CD4-positive, alpha-beta T cell treated with Interleukin-15 for 4 hours (primary cell): ENCODE measurements around the gene NBPF9.
A peak's percentile ranks its signal among the peaks of the same experiment; 100 is the strongest.
"Not testable (repeated sequence)": the region's sequence is repeated elsewhere in the genome, so short reads cannot be mapped to it uniquely, and the experiment has no call there.

Experiments
- DNase-seq: peaks from one replicate; pipeline ENCODE4 v3.0.0-alpha.2; 2020; ENCODE audit warnings: low spot score

The NBPF9 gene, protein sequence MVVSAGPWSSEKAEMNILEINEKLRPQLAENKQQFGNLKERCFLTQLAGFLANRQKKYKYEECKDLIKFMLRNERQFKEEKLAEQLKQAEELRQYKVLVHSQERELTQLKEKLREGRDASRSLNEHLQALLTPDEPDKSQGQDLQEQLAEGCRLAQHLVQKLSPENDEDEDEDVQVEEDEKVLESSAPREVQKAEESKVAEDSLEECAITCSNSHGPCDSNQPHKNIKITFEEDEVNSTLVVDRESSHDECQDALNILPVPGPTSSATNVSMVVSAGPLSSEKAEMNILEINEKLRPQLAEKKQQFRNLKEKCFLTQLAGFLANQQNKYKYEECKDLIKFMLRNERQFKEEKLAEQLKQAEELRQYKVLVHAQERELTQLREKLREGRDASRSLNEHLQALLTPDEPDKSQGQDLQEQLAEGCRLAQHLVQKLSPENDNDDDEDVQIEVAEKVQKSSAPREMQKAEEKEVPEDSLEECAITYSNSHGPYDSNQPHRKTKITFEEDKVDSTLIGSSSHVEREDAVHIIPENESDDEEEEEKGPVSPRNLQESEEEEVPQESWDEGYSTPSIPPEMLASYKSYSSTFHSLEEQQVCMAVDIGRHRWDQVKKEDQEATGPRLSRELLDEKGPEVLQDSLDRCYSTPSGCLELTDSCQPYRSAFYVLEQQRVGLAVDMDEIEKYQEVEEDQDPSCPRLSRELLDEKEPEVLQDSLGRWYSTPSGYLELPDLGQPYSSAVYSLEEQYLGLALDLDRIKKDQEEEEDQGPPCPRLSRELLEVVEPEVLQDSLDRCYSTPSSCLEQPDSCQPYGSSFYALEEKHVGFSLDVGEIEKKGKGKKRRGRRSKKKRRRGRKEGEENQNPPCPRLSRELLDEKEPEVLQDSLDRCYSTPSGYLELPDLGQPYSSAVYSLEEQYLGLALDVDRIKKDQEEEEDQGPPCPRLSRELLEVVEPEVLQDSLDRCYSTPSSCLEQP (N-terminal part only)

DNA sequence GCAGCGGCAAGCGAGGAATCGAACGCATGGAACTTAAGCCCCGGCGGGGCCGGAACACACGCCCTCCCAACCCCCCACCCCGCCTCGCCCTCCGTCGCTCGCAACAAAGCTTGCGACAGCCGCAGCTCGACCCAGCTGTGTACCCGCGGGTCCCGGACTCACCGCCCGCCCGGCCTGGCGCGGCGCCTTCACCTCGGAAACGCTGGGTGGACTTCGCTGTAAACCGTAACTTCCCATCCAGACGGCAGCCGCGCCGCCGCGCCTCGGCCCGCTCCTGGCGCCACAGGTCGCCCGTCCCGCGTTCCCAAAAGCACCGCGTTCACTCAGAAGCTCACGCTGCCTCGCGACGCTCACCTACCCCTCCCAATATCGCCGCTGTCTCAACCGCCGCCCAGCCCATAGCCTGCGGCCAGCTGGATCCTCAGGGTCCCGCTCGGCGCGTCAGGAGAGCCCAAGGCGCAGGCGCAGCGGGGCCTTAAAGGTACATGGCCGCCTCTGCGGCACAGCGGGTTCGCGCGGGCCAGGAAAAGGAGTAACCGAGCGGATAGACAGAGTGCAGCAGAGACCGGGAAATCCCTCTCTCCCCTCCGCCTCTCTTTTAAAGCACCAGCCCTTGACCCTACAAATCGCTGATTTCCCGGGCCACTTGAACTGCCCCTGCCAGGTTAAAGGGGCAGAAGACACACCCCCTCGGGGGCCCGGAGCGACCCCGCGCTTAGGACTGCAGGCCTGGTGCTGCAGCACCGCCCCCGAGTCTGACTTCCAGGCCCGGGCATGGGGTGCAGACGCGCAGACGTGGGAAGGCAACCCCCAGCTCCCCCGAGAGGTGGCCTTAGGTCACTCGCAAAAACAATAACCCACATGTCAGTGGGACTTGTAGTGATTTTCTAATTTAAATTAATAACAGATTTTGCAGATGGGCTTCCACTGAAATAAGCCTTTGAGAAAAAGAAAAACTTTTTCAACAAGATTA lies at the start of gene NBPF9:
Gene NBPF9, minus strand, starts transcription at position 443 of the 973 bp plus-strand sequence. CDS start 21,412 bp downstream, outside the sequence.
- DNase-seq: peak; percentile 35

DNA sequence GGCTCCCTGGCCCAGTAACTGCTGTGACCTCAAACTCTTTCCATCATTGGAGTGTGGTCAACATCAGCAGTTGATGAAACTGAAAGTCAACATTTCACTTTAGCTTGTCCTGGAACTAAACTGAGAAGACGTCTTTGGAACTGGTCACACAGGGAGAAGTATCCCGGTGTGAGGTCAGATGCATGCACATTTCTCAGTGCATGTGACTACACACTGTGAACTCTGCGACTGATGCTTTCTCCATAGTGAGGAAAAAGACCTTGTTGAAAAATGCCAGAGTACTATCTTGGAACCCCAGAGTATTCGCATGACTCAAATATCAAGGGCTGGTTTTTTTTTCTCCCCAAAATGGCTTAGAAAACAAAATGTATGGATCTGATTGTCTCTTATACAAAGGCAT lies 46.6 kb upstream of the NBPF9 start:
- not testable (repeated sequence) for DNase-seq

DNA sequence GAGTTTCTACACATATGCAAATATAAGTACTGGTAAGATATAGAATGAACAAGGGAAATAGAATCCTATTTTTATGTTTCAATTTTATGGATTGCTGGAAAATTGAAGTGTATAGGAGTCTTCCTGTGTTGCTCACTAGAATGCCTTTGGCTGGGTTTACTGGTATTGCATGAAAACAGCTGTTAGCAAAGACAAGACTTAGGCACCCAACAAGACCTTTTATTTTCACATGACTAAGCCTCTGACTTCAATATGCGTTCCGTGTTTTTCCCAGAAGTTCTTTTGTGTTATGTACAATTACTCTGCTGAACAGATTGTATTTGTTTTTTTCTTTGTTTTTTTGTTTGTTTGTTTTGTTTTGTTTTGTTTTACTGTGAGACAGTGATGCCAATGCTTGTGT lies 34.2 kb upstream of the NBPF9 start:
- not testable (repeated sequence) for DNase-seq

DNA sequence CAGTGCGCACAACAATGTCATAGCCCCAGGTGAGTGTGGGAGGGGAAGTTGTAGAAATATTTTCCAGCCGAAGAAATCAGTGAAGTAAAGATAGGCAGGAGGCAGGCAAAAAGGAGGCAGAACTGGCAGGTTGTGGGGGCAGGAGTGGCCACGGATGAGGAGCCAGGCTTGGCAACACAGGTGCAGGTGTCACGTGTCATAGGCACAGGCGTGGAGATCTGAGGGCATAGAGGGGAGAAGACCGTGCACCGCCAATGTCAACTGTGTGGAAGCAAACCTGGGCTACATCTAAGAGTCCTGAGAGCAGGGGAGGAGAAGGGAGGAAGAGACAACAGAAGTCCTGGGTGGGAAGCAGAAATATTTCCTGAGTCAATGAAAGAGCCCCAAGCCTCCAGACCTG lies 27.6 kb upstream of the NBPF9 start:
- not testable (repeated sequence) for DNase-seq

DNA sequence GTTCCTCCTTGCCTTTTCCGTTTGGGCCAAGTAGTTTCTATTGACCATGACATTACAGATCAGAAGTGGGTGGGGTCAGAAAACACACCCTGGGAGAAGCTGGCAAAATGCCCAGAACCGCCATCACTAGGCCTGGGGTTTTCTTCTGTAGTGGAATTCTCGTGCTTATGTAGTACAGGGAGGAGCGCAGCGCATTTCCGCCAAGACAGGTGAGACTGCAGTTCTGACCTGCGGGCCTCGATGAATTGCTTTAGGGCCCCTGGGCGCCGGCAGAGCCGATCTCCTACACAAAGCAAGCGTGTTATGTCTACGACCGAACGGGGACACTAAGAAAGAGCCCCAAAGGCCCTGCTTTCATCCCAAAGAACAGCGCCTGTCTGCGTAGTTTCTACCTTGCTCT lies 25.9 kb upstream of the NBPF9 start:
- not testable (repeated sequence) for DNase-seq

DNA sequence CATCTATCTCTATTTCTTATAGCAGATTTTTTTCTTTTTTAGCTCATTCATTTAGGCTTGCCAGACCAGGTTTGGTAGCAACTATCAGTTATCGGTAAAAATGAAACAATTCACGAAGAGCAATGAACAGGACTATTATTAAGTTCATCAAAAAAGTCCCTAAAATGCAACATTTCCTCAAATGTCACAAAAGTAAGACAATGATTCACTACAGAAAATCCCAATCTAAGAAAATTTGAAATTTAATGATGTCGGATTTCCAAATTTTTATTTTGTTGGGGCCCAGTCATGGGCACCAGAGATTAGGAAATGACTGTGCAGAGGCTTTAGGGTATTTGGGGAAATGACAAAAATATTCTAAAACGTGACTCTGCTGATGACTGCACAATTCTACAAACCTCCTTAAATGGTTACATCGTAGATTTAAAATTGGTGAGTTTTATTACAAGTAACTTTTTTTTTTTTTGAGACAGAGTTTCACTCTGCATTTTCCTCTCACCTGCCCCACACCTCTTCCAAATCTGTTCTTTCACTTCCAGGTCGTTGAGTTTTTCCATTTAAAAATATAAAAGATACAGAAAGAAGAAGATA lies 23.3 kb upstream of the NBPF9 start:
- not testable (repeated sequence) for DNase-seq

DNA sequence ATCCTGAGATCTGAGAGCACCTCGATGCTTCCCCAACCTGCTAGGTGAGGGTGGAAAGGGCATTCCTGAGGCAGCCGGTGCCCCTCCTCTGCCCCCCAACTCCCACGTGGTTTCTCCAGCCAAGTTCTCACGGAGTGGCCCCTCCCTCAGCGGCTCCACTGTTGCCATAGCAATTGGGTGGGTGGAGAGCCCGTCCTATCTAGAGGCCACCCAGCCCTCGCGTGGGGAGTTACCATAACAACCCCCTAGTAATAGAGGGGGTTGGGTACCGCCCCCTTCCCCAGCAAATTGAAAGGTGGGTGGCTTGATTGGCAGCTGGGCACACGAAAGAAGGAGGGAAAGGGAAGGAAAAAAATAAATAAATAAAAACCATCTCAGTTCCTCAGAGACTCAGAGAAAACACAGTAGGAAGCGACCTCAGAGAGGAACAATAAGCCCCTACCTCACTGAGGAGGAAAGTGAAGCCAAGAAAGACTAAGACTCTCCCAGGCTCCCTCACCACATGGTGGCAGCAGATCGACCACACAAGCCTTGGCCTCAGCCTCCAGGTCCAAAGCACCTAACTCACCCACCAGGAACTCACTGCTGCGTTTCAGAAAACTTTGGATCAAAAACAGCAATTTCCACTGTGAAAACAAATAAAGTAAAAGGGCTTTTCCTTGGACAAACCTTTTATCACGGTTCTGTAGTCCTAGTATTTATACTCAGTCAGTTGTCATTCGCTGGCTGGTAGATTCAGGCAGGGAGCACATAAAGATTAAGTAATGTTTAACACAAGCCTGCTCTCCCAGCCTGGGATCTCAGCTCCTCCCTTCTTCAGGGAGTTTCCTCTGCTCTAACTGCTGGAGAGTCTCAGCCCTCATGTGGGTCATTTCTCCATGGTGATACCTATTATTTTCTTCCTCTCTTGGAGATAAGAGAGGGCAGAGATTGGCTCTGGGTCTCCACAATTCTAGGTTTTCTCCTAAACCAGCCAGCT lies 20.9 kb upstream of the NBPF9 start:
- DNase-seq: not testable (repeated sequence)

DNA sequence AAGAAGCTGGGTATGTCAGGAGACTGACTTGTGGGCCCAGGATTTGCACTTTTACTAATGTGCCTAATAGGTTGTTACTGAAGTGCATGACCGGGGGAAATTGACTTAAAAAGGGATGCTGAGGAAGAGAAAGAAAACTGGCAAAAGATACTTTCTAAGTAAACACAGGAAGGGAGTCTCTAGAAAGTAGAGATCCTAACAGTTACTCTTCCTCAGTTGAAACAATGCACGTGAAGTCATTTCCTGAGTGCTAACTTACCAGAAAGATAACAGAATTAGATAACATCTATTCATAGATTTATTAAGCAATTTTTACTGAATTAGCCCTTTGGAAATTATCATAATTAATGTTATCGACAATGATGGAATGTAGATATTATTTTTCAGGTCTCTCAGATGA lies 9.5 kb upstream of the NBPF9 start:
- DNase-seq: not testable (repeated sequence)

DNA sequence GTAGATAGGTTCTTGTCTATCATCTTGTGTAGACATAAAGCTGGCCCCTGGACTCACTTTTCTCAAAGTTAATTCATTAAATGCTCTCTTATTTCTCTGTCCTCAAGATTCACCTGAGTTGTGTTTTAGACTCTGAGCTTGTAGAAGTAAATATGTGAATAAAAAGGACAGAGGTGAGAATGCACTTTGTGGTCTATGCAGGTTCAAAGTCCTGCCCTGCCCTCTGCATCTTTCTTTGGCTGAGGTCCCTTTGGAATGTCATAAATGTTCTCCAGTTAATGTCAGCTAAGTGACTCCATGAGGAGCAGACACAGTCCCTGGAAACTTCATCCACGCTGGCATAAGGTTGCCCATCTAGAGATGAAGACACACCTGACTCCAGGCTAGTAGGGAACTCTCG lies 7.0 kb upstream of the NBPF9 start:
- not testable (repeated sequence) for DNase-seq

DNA sequence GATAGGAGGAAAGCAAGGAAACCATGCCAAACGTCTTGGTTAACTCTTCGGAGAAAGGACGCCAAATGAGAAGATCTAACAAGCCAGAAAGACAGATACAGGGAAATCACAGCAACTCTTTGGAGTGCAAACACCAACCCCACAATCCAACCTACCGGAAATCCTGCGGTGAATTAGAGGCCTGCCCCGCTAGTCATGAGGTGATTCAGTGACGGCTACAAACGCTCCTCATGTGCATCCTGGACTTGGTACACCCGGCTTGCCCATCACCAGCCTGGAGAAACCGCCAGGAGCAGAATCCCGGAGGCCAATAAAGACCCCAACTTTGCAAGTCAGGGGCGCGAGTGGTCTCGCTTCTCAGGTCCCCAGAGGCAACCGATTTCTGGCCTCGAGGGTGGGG lies 777 bp downstream of the NBPF9 start:
- DNase-seq: peak; percentile 40

DNA sequence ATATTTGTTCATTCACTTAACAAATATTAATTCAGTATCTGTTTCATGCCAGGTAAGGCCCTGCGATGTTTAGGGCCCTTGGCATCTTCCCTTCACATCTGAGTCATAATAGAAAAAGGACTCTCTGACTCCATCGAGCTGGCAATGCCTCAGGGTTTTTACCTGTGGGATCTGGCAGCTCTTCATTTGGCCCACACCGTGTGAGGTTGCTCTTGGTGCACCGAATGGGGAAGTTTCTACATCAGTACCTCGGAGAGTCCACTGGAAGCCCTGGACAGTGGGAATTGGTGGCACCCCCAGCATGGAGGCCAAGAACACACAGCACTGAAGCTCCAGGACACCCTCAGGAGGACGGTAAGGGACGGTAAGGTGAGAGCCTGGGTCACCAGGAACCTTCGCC lies 5.1 kb downstream of the NBPF9 start:
- DNase-seq: not testable (repeated sequence)

DNA sequence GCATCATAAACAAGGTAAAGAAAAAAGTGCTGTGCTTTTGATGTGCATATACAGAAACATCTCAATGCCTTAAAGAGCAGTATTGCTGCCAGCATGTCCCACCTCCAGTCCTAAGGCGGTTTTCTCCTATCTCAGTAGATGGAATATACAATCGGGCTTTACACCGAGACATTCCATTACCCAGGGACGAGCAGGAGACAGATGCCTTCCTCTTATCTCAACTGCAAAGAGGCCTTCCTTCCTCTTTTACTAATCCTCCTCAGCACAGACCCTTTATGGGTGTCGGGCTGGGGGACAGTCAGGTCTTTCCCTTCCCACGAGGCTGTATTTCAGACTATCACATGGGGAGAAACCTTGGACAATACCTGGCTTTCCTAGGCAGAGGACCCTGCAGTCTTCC lies 10.2 kb downstream of the NBPF9 start:
- not testable (repeated sequence) for DNase-seq

DNA sequence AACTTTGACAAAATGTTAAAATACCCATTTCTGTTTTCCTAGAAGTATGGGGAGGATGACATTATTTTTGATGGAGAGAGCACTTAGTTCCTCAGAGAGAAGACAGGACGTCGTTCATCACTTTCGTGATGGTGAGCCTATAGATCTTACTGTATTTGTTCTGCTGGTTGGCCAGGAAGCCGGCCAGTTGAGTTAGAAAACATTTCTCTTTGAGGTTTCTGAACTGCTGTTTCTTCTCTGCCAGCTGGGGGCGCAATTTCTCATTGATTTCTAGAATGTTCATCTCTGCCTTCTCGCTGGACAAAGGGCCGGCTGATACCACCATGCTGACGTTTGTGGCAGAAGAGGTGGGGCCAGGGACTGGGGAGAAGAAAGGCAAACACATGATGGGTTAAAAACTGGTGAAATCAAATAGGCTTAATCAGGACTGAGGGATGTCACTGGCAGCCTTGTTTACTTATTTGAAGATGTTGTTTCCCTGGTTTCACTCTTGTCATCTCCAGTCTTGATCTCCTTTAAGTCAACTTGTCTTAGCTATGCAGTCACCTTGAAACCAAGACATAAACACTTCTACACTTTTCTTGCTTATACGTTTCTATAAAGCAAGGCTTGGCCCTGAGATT lies 27.7 kb downstream of the NBPF9 start:
- not testable (repeated sequence) for DNase-seq

DNA sequence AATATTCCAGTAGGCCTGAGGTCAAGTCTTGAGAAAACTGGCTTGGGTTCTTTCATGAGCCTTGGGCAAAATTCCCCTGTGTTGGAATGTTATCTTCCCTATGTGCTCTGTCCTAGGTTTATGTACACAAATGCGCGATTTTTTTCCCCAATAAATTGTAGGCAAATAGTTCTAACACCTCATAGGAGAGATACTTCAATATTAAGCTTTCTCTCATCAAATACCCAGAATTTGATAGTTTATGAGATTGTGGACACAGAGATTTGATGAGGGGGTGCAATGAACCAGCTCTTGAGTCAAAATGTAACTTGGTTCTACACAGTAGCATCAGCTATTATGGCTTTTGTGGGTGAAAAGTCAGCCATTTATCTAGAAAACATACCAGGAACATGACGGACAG lies 38.7 kb downstream of the NBPF9 start:
- DNase-seq: not testable (repeated sequence)

DNA sequence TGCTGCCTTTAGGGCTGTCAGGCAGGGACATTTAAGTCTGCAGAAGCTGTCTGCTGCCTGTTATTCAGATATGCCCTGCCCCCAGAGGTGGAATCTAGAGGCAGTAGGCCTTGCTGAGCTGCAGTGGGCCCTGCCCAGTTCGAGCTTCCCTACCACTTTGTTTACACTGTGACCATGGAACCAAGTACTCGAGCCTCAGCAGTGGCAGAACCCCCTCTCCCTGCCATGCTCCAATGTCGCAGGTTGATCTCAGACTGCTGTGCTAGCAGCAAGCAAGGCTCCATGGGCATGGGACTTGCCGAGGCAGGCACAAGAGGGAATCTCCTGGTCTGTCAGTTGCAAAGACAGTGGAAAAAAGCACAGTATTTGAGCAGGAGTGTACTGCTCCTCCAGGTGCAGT lies 60.3 kb downstream of the NBPF9 start:
- not testable (repeated sequence) for DNase-seq

DNA sequence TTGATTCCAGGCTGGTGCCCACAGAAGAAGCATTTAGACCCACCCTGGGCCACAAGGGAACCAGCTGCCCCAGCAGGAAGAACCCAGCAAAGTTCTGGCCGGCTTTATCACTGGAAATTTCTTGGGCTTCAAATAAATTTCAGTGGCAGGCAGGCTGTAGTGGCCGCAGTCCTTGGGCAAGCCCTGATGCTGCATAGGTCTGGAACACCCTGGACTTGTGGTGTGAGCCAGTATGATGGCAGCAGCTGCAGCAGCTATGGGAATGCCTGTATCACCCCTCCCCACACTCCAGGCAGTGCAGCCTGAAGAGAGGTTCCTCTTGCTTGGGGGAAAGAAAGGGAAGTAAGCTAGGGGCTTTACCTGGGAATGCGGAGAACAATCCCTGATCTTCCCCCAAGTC lies 69.4 kb downstream of the NBPF9 start:
- DNase-seq: not testable (repeated sequence)

DNA sequence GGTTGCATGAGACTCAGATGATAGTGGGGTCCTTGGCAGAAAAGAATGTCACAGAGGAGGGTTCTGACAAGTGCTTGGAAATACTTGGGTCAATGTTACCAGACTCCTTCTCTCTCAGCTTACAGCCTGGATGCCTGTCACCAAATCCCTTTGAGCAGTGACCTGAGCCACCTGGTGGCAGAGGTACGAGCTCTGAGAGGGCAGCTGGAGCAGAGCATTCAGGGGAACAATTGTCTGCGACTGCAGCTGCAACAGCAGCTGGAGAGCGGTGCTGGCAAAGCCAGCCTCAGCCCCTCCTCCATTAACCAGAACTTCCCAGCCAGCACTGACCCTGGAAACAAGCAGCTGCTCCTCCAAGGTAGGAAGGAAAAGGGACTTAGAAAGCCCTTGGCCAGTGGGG lies 79.0 kb downstream of the NBPF9 start:
- DNase-seq: not testable (repeated sequence)

DNA sequence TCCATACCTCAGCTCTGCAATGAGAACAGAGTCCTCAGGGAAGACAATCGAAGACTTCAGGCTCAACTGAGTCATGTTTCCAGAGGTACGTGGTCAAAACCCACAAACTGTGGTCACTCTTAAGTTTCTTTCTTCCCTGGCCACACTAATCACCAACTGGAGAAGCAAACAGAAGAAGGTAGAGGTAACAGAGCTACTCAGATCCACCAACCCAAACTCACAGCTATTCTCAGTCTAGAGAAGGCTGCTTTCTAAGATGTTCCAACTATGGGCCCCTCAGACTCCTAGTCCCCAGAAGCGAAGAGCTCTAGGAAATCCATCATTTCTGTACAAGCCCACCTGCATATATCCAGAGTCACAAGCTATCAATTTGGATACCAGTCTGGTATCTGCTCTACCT lies 84.8 kb downstream of the NBPF9 start:
- not testable (repeated sequence) for DNase-seq

DNA sequence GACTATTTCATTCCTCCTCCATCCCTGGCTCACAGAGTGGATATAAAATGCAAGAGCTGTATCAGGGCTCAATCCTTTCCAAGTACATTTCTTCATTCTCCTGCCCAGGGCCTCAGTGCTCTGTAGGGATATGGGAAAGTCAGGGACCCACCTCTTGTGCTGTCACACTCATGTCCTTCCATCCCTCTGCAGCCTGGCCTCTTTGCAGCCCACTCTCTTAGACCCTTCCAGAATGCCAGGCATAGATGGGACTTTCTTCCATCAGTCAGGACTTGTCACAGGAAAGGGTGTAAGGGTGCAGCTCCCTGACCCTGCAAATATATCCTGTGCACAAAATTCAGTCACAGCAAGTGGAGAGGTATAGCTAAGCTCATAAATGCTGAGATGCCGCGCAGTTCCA lies 86.7 kb downstream of the NBPF9 start:
- not testable (repeated sequence) for DNase-seq
